Heart left ventricle (tissue), 13 donors: Measurements from ENCODE around the gene SLC34A3.

Experiments
- POLR2A ChIP-seq, 2 donors: fragments of 450-650 bp; IDR thresholded peaks; one replicate each; pipeline ENCODE4 v1.6.1; 2017; ENCODE audit warnings: antibody characterized with exemption in 2 of 2, mild to moderate bottlenecking in 2 of 2, moderate library complexity in 2 of 2
- TF ChIP-seq, protein P1 (sequence below), 12 donors: fragments of 200-600 bp; sonication (generic) in 4 of 12; IDR thresholded peaks; one replicate each; pipeline versions ENCODE4 v1.5.0 to v1.8.0; 2018 to 2022; ENCODE audit warnings: antibody characterized with exemption in 12 of 12, mild to moderate bottlenecking in 5 of 12
- donor health status: ischemic (EF 13 %, LVEDD 7.1; RV severe dilation, severe dysfunction).
- donor health status: DM: no; HTN: yes; CAD: no.
- donor health status: DM: no; HTN: no; CAD: no.
- donor health status: ischemic (EF 25% LVEDD 6.9; RV normal size, moderate dysfunction).
- donor health status: ischemic (EF 25% LVEDD 5.7; RV mildly dilated, moderate dysfunction).
- donor health status: ischemic (EF 35%, LVEDD 5.7; RV mildly dilated, moderate dysfunction).
- donor health status: nonischemic (EF 11% LVEDD 7.7; RV severe dilation, severe dysfunction).
- donor health status: DM: yes; HTN: yes; CAD: no.
- donor health status: PGD.
- donor health status: ischemic (EF 29% LVEDD 5.4; RV normal size, mild dysfunction).
- donor health status: nonischemic (EF 23%, LVEDD 6.1; RV moderate dilation, normal function).

DNA sequence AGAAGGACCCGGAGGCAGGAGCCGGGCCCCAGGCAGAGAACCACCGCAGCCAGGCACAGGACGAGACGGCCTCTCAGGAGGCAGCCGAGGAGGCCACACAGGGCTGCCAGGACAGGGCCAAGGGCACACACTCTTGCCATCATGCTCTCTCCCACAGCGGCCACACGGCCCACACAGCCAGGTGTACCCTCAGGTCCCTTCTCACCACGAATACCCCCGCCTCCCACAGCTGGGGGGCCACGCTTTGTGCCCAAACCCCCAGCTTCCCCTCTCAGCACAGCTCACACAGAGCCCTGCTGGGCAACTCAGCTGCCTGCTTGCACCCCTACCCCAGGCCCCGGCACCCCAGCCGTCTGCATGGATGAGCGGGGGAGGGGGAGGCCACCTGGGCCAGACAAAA, 36.9 kb upstream of the SLC34A3 start:
- TF ChIP-seq, protein P1, sequence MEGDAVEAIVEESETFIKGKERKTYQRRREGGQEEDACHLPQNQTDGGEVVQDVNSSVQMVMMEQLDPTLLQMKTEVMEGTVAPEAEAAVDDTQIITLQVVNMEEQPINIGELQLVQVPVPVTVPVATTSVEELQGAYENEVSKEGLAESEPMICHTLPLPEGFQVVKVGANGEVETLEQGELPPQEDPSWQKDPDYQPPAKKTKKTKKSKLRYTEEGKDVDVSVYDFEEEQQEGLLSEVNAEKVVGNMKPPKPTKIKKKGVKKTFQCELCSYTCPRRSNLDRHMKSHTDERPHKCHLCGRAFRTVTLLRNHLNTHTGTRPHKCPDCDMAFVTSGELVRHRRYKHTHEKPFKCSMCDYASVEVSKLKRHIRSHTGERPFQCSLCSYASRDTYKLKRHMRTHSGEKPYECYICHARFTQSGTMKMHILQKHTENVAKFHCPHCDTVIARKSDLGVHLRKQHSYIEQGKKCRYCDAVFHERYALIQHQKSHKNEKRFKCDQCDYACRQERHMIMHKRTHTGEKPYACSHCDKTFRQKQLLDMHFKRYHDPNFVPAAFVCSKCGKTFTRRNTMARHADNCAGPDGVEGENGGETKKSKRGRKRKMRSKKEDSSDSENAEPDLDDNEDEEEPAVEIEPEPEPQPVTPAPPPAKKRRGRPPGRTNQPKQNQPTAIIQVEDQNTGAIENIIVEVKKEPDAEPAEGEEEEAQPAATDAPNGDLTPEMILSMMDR (IDR thresholded peaks at IDR 0.05) = no peak
- TF ChIP-seq POLR2A (IDR thresholded peaks at IDR 0.05) = no peak
